MM.1S (cell line): ENCODE results near the gene ORMDL3.

Experiments used
- DNase-seq: peaks from one replicate; pipeline ENCODE4 v3.0.0-alpha.2; 2015
- H2AFZ ChIP-seq: fragments of 300-600 bp; sonication (generic); 2 replicates; pipeline ENCODE4 v1.6.0; 2016; ENCODE audit warnings: antibody characterized with exemption, low read length
- H3F3A ChIP-seq: fragments of 300-600 bp; sonication (generic); 2 replicates; pipeline ENCODE4 v1.6.1; 2016; ENCODE audit warnings: mild to moderate bottlenecking, antibody characterized with exemption, low read length, moderate library complexity, mixed read lengths; ENCODE audit not compliant: insufficient read depth
- H3K27ac ChIP-seq: fragments of 300-600 bp; sonication (generic); 2 replicates; pipeline ENCODE4 v1.5.1; 2016; ENCODE audit warnings: mild to moderate bottlenecking, low read length
- H3K27me3 ChIP-seq: fragments of 300-600 bp; sonication (generic); replicated peaks from 2 replicates; pipeline ENCODE4 v1.6.0; 2016; ENCODE audit warnings: low read length; ENCODE audit not compliant: insufficient read depth
- H3K36me3 ChIP-seq: fragments of 300-600 bp; sonication (generic); replicated peaks from 2 replicates; pipeline ENCODE4 v1.6.1; 2016; ENCODE audit warnings: mild to moderate bottlenecking, low read length, mixed read lengths; ENCODE audit not compliant: insufficient read depth
- H3K4me1 ChIP-seq: fragments of 300-600 bp; sonication (generic); 2 replicates; pipeline ENCODE4 v1.6.1; 2016; ENCODE audit warnings: low read length, mixed read lengths
- H3K4me2 ChIP-seq: fragments of 300-600 bp; sonication (generic); 2 replicates; pipeline ENCODE4 v1.6.0; 2016; ENCODE audit warnings: low read depth, low read length
- H3K4me3 ChIP-seq: fragments of 300-600 bp; sonication (generic); 2 replicates; pipeline ENCODE4 v1.5.1; 2016; ENCODE audit warnings: low read length, mixed read lengths
- H3K79me2 ChIP-seq: fragments of 300-600 bp; sonication (generic); 2 replicates; pipeline ENCODE4 v1.6.1; 2016; ENCODE audit warnings: mixed run types, low read length, mixed read lengths
- H3K9ac ChIP-seq: fragments of 300-600 bp; sonication (generic); 2 replicates; pipeline ENCODE4 v1.6.1; 2016; ENCODE audit warnings: low read length, mixed read lengths
- H3K9me2 ChIP-seq: fragments of 300-600 bp; sonication (generic); replicated peaks from 2 replicates; pipeline ENCODE4 v1.6.1; 2016; ENCODE audit warnings: mild to moderate bottlenecking, low read length, mixed read lengths; ENCODE audit not compliant: insufficient read depth
- H3K9me3 ChIP-seq: fragments of 300-600 bp; sonication (generic); replicated peaks from 2 replicates; pipeline ENCODE4 v1.6.1; 2016; ENCODE audit warnings: mild to moderate bottlenecking, low read length, mixed read lengths; ENCODE audit not compliant: insufficient read depth
- H4K20me1 ChIP-seq: fragments of 300-600 bp; sonication (generic); 2 replicates; pipeline ENCODE4 v1.6.1; 2016; ENCODE audit warnings: mild to moderate bottlenecking, low read length, moderate library complexity, mixed read lengths; ENCODE audit not compliant: insufficient read depth
- CTCF ChIP-seq: fragments of 300-600 bp; sonication (generic); IDR thresholded peaks from 2 replicates; pipeline ENCODE4 v1.5.1; 2016; ENCODE audit warnings: antibody characterized with exemption, low read length, mixed read lengths
- EZH2 ChIP-seq: fragments of 300-600 bp; sonication (generic); optimal IDR thresholded peaks from 2 replicates; pipeline ENCODE3; 2017; ENCODE audit warnings: low read depth, mild to moderate bottlenecking, antibody characterized with exemption, low read length, mixed read lengths
- EZH2phosphoT487 ChIP-seq: fragments of 300-600 bp; sonication (generic); IDR thresholded peaks from 2 replicates; pipeline ENCODE4 v1.6.1; 2018; ENCODE audit warnings: antibody characterized with exemption, low read length

ORMDL3 gene

GRCh38 chr17:39944393-39944711 is 17.0 kb upstream of the ORMDL3 start:
- H3K27ac ChIP-seq, result no peak overlapping the region
- H3K9ac ChIP-seq, result no peak overlapping the region
- no peaks in the 10 kb centered on the region for H3K9me3 ChIP-seq
- TF ChIP-seq EZH2, result no peak
- TF ChIP-seq EZH2phosphoT487, result no peak
- TF ChIP-seq CTCF, result no peak
- no peaks in the 10 kb centered on the region for H4K20me1 ChIP-seq
- H3F3A ChIP-seq, result peaks cover 13% of the 10 kb centered on the region
- DNase-seq, result no peak
- H3K79me2 ChIP-seq, result no peaks in the 10 kb centered on the region
- H3K36me3 ChIP-seq, result no peaks in the 10 kb centered on the region
- H2AFZ ChIP-seq, result no peak overlapping the region
- no peaks in the 10 kb centered on the region for H3K27me3 ChIP-seq
- no peak overlapping the region for H3K4me2 ChIP-seq
- H3K4me3 ChIP-seq, result no peak overlapping the region
- peaks cover 11% of the 10 kb centered on the region for H3K4me1 ChIP-seq
- H3K9me2 ChIP-seq, result no peaks in the 10 kb centered on the region

- Histone ChIP-seq H2AFZ (no peak overlapping the region), H3K4me2 (no peak overlapping the region), H4K20me1 (no peaks in the 10 kb centered on the region), H3K79me2 (no peaks in the 10 kb centered on the region), H3K27me3 (no peaks in the 10 kb centered on the region), H3K36me3 (no peaks in the 10 kb centered on the region), H3F3A (peaks cover 15% of the 10 kb centered on the region), H3K9me2 (no peaks in the 10 kb centered on the region), H3K4me1 (peaks cover 16% of the 10 kb centered on the region), H3K4me3 (no peak overlapping the region), H3K9ac (no peak overlapping the region), H3K9me3 (no peaks in the 10 kb centered on the region), H3K27ac (no peak overlapping the region)
- no peak for TF ChIP-seq CTCF
- TF ChIP-seq EZH2, result no peak
- TF ChIP-seq EZH2phosphoT487, result no peak
- DNase-seq, result no peak
These were observed 16.4 kb upstream of the ORMDL3 start for GRCh38 chr17:39943702-39944392.

DNA sequence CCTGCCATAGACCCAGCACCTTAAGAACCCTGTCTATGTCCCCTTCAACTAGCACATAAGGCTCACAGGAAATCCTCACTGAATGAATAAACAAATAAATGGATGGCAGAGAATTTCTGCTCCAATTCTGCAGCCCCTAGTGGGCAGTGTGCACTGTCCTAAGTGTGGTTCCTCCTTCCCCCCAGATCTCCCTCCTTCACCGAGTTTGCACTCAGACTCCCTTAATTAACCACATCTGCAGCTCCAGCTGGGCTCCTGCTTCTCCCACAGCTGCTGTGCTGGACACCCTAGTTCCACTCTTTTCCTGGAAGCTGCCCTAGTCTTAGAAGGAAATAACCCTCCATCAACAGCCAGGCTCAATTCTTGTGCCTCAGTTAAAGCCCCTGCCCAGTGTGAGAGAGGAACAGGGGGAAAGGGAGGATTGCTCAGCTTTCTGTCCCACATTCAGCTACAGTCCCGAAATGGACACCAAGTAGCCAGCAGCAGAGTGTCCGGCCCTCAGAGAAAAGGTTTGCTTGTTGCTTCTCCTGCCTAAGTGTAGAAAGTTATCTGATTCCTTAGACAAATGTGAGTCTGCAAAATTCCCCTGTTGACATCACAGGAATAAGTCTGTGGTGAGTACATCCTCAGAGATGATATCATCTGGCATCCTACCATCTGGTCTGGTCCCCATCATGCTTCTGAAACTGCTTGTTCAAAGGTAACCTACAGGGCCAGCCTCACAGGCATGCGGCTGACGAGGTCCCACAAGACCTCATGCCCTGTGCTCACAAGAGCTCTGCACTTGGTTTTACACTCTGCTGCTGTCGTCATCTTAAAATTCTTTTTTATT is 12.4 kb upstream of the ORMDL3 start:
- Histone ChIP-seq H3K27me3 (no peaks in the 10 kb centered on the region), H4K20me1 (no peaks in the 10 kb centered on the region), H3K79me2 (no peaks in the 10 kb centered on the region), H3K4me3 (no peak overlapping the region), H2AFZ (peak overlapping the region; percentile 48), H3K4me1 (peaks cover 16% of the 10 kb centered on the region), H3K9ac (peak overlapping the region; percentile 55), H3K27ac (peak overlapping the region; percentile 82), H3K36me3 (no peaks in the 10 kb centered on the region), H3F3A (peaks cover 15% of the 10 kb centered on the region), H3K4me2 (peak overlapping the region; percentile 48; the same call in 1 of the 2 replicates), H3K9me2 (no peaks in the 10 kb centered on the region), H3K9me3 (no peaks in the 10 kb centered on the region)
- DNase-seq, result peak; percentile 92
- TF ChIP-seq EZH2phosphoT487, result no peak
- peak; percentile 63 for TF ChIP-seq CTCF
- no peak for TF ChIP-seq EZH2
